IPS-15b (cell line): ENCODE measurements around the gene BRD3.

Source experiments
- H3K27me3 ChIP-seq: one replicate; pipeline ENCODE4 v1.6.1; 2013; ENCODE audit warnings: low read length; ENCODE audit not compliant: control insufficient read depth, insufficient read depth
- H3K36me3 ChIP-seq: one replicate; pipeline ENCODE4 v1.6.1; 2013; ENCODE audit warnings: low read length; ENCODE audit not compliant: control insufficient read depth, insufficient read depth
- H3K4me1 ChIP-seq: one replicate; pipeline ENCODE4 v1.6.1; 2013; ENCODE audit warnings: mild to moderate bottlenecking, low read length; ENCODE audit not compliant: control insufficient read depth, insufficient read depth
- H3K4me3 ChIP-seq: one replicate; pipeline ENCODE4 v1.5.1; 2013; ENCODE audit warnings: low read depth, low read length
- H3K9ac ChIP-seq: one replicate; pipeline ENCODE4 v1.6.1; 2013; ENCODE audit warnings: low read depth, mild to moderate bottlenecking, low read length
- H3K9me3 ChIP-seq: one replicate; pipeline ENCODE4 v1.6.1; 2013; ENCODE audit warnings: mild to moderate bottlenecking, low read length; ENCODE audit not compliant: control insufficient read depth, insufficient read depth

The BRD3 gene

GRCh38 chr9:134050726-134051125 lies 17.1 kb downstream of the BRD3 start:
- peaks cover 77% of the 10 kb centered on the region for H3K36me3 ChIP-seq

GRCh38 chr9:134049772-134050588 lies 17.8 kb downstream of the BRD3 start:
- Histone ChIP-seq H3K9me3 (no peaks in the 10 kb centered on the region), H3K36me3 (peaks cover 84% of the 10 kb centered on the region), H3K4me3 (no peak overlapping the region), H3K27me3 (no peaks in the 10 kb centered on the region), H3K9ac (no peak overlapping the region), H3K4me1 (no peaks in the 10 kb centered on the region)

More at GRCh38 chr9:134050726-134051125, 17.1 kb downstream of the BRD3 start:
- Histone ChIP-seq H3K27me3 (no peaks in the 10 kb centered on the region), H3K9me3 (no peaks in the 10 kb centered on the region), H3K9ac (no peak overlapping the region), H3K4me1 (no peaks in the 10 kb centered on the region), H3K4me3 (no peak overlapping the region)

GRCh38 chr9:134049236-134049635 lies 18.6 kb downstream of the BRD3 start:
- Histone ChIP-seq H3K4me3 (no peak overlapping the region), H3K27me3 (no peaks in the 10 kb centered on the region), H3K4me1 (no peaks in the 10 kb centered on the region), H3K9me3 (no peaks in the 10 kb centered on the region), H3K36me3 (peaks cover 85% of the 10 kb centered on the region), H3K9ac (no peak overlapping the region)

- peaks cover 81% of the 10 kb centered on the region for H3K36me3 ChIP-seq
- no peak overlapping the region for H3K4me3 ChIP-seq
- no peaks in the 10 kb centered on the region for H3K27me3 ChIP-seq
- no peaks in the 10 kb centered on the region for H3K9me3 ChIP-seq
- no peak overlapping the region for H3K9ac ChIP-seq
- no peaks in the 10 kb centered on the region for H3K4me1 ChIP-seq
These were observed 19.3 kb downstream of the BRD3 start for GRCh38 chr9:134048582-134048968.

- Histone ChIP-seq H3K9me3 (no peaks in the 10 kb centered on the region), H3K4me1 (no peaks in the 10 kb centered on the region), H3K36me3 (peaks cover 82% of the 10 kb centered on the region), H3K27me3 (no peaks in the 10 kb centered on the region), H3K9ac (no peak overlapping the region), H3K4me3 (no peak overlapping the region)
These were observed 19.8 kb downstream of the BRD3 start for GRCh38 chr9:134047868-134048581.

GRCh38 chr9:134046894-134047681 lies 20.7 kb downstream of the BRD3 start:
- H3K4me1 ChIP-seq: no peaks in the 10 kb centered on the region
- H3K9ac ChIP-seq: no peak overlapping the region
- H3K9me3 ChIP-seq: no peaks in the 10 kb centered on the region
- peaks cover 76% of the 10 kb centered on the region for H3K36me3 ChIP-seq
- no peaks in the 10 kb centered on the region for H3K27me3 ChIP-seq
- no peak overlapping the region for H3K4me3 ChIP-seq

GRCh38 chr9:134045841-134046544 lies 21.8 kb downstream of the BRD3 start:
- H3K9ac ChIP-seq: no peak overlapping the region
- H3K4me3 ChIP-seq: no peak overlapping the region
- H3K27me3 ChIP-seq: no peaks in the 10 kb centered on the region
- no peaks in the 10 kb centered on the region for H3K9me3 ChIP-seq
- peaks cover 78% of the 10 kb centered on the region for H3K36me3 ChIP-seq
- H3K4me1 ChIP-seq: no peaks in the 10 kb centered on the region

GRCh38 chr9:134044944-134045343 lies 22.9 kb downstream of the BRD3 start:
- no peaks in the 10 kb centered on the region for H3K4me1 ChIP-seq
- H3K27me3 ChIP-seq: no peaks in the 10 kb centered on the region
- H3K4me3 ChIP-seq: no peak overlapping the region
- H3K9ac ChIP-seq: no peak overlapping the region
- H3K36me3 ChIP-seq: peaks cover 76% of the 10 kb centered on the region
- no peaks in the 10 kb centered on the region for H3K9me3 ChIP-seq

- Histone ChIP-seq H3K4me1 (no peaks in the 10 kb centered on the region), H3K9me3 (no peaks in the 10 kb centered on the region), H3K36me3 (peaks cover 72% of the 10 kb centered on the region), H3K4me3 (no peak overlapping the region), H3K9ac (no peak overlapping the region), H3K27me3 (no peaks in the 10 kb centered on the region)
These were observed 24.3 kb downstream of the BRD3 start for GRCh38 chr9:134043531-134043988.

- H3K9me3 ChIP-seq: no peaks in the 10 kb centered on the region
- no peaks in the 10 kb centered on the region for H3K27me3 ChIP-seq
- H3K4me1 ChIP-seq: no peaks in the 10 kb centered on the region
- peaks cover 57% of the 10 kb centered on the region for H3K36me3 ChIP-seq
- no peak overlapping the region for H3K9ac ChIP-seq
- H3K4me3 ChIP-seq: no peak overlapping the region
These were observed 26.2 kb downstream of the BRD3 start for GRCh38 chr9:134041649-134041962.
